Liver (tissue), 9 donors: ENCODE measurements around the gene PREPL. TPM values are rescaled to one million over a fixed set of nuclear protein-coding genes. Genes with fewer than 3 reads are reported as not detected.

ENCODE experiments used
- DNase-seq: peaks from one replicate; pipeline ENCODE4 v3.0.0-alpha.2; 2017; ENCODE audit warnings: low spot score
- H3K27ac ChIP-seq, 2 donors: one replicate each; pipeline ENCODE4 v1.7.0; 2013; ENCODE audit warnings: inconsistent platforms in 2 of 2, low read length in 2 of 2, control low read depth in 1 of 2, low read depth in 1 of 2, mild to moderate bottlenecking in 1 of 2
- H3K27me3 ChIP-seq, 4 donors: one replicate each; pipeline versions ENCODE4 v1.6.1 to v1.7.0; 2013; ENCODE audit warnings: low read length in 3 of 4, inconsistent platforms in 1 of 4, mild to moderate bottlenecking in 1 of 4, moderate library complexity in 1 of 4; ENCODE audit not compliant: control insufficient read depth in 4 of 4, insufficient read depth in 4 of 4
- H3K36me3 ChIP-seq, 4 donors: one replicate each; pipeline versions ENCODE4 v1.6.1 to v1.7.0; 2013; ENCODE audit warnings: low read length in 3 of 4, mild to moderate bottlenecking in 3 of 4, low read depth in 1 of 4, moderate library complexity in 1 of 4; ENCODE audit not compliant: control insufficient read depth in 4 of 4, insufficient read depth in 3 of 4
- H3K4me1 ChIP-seq, 4 donors: one replicate each; pipeline versions ENCODE4 v1.6.1 to v1.7.0; 2013; ENCODE audit warnings: low read length in 3 of 4, mild to moderate bottlenecking in 3 of 4, moderate library complexity in 1 of 4; ENCODE audit not compliant: control insufficient read depth in 4 of 4, insufficient read depth in 4 of 4
- H3K4me3 ChIP-seq, 3 donors: one replicate each; pipeline versions ENCODE4 v1.6.1 to v1.7.0; 2013; ENCODE audit warnings: low read length in 3 of 3, control low read depth in 1 of 3, low read depth in 1 of 3, mild to moderate bottlenecking in 1 of 3
- H3K9ac ChIP-seq, 2 donors: one replicate each; pipeline ENCODE4 v1.7.0; 2013; ENCODE audit warnings: low read length in 2 of 2, mild to moderate bottlenecking in 2 of 2, moderate library complexity in 2 of 2, control low read depth in 1 of 2, low read depth in 1 of 2
- H3K9me3 ChIP-seq, 4 donors: one replicate each; pipeline versions ENCODE4 v1.6.1 to v1.7.0; 2013; ENCODE audit warnings: low read length in 3 of 4; ENCODE audit not compliant: control insufficient read depth in 4 of 4
- CTCF ChIP-seq: fragments of 150-350 bp; IDR thresholded peaks from 2 replicates; pipeline ENCODE4 v1.5.1; 2017; ENCODE audit warnings: improper control_type of control experiment, low read depth, low read length; ENCODE audit not compliant: missing input control
- EGR1 ChIP-seq, 2 donors: IDR thresholded peaks; 2 replicates each; pipeline ENCODE4 v1.6.1; 2016 to 2018; ENCODE audit warnings: antibody characterized with exemption in 2 of 2, low read depth in 2 of 2
- FOXA1 ChIP-seq: IDR thresholded peaks from 2 replicates; pipeline ENCODE4 v1.6.1; 2016; ENCODE audit warnings: antibody characterized with exemption
- FOXA2 ChIP-seq: IDR thresholded peaks from 2 replicates; pipeline ENCODE4 v1.6.1; 2016; ENCODE audit warnings: antibody characterized with exemption
- HNF4A ChIP-seq, 2 donors: conservative IDR thresholded peaks; 2 replicates each; pipeline ENCODE4 v1.6.1; 2016; ENCODE audit warnings: antibody characterized with exemption in 2 of 2, mild to moderate bottlenecking in 2 of 2
- HNF4G ChIP-seq: IDR thresholded peaks from 2 replicates; pipeline ENCODE4 v1.6.1; 2016; ENCODE audit warnings: antibody characterized with exemption
- JUND ChIP-seq, 2 donors: IDR thresholded peaks; 2 replicates each; pipeline ENCODE4 v1.6.1; 2016; ENCODE audit warnings: antibody characterized with exemption in 2 of 2
- MAX ChIP-seq: IDR thresholded peaks from 2 replicates; pipeline ENCODE4 v1.6.1; 2016; ENCODE audit warnings: antibody characterized with exemption
- NR2F2 ChIP-seq: IDR thresholded peaks from 2 replicates; pipeline ENCODE4 v1.6.1; 2016; ENCODE audit warnings: antibody characterized with exemption
- RXRA ChIP-seq, 2 donors: IDR thresholded peaks; 2 replicates each; pipeline ENCODE4 v1.6.1; 2017 to 2018; ENCODE audit warnings: antibody characterized with exemption in 2 of 2, mild to moderate bottlenecking in 1 of 2
- SP1 ChIP-seq: IDR thresholded peaks from 2 replicates; pipeline ENCODE4 v1.6.1; 2018; ENCODE audit warnings: antibody characterized with exemption, mild to moderate bottlenecking
- TAF1 ChIP-seq: conservative IDR thresholded peaks from 2 replicates; pipeline ENCODE4 v1.6.1; 2016; ENCODE audit warnings: antibody characterized with exemption, mild to moderate bottlenecking
- YY1 ChIP-seq: IDR thresholded peaks from 2 replicates; pipeline ENCODE4 v1.6.1; 2016; ENCODE audit warnings: antibody characterized with exemption, mild to moderate bottlenecking
- WGBS: extraction: QIAGEN DNeasy Blood & Tissue Kit; methylation state at CpG from one replicate; pipeline ENCODE4 v1.1.7; 2013; 5-methylcytosine and 5-hydroxymethylcytosine counted together
- polyA plus RNA-seq, 2 donors: library from polyadenylated mRNA; stranded (reverse) in 1 of 2; unstranded in 1 of 2; fragments of 200-250 nt in 1 of 2; fragments of >200 nt in 1 of 2; fragmentation: Nextera tagmentation in 1 of 2; extraction: Ambion mirVana in 1 of 2; gene quantifications; one replicate each; pipeline versions ENCODE4 v1.2.1 to v1.2.3, GENCODE V29; 2013 to 2015
- total RNA-seq, 2 donors: library from RNA; depleted of rRNA; stranded (reverse); fragments of >200 nt; gene quantifications; one replicate each; pipeline ENCODE4 v1.2.3, GENCODE V29; 2014
- TF ChIP-seq, protein P1 (sequence below): IDR thresholded peaks from 2 replicates; pipeline ENCODE4 v1.6.1; 2016; ENCODE audit warnings: antibody characterized with exemption
- TF ChIP-seq, protein P2 (sequence below): IDR thresholded peaks from 2 replicates; pipeline ENCODE4 v1.6.1; 2016; ENCODE audit warnings: antibody characterized with exemption
- TF ChIP-seq, protein P3 (sequence below): IDR thresholded peaks from 2 replicates; pipeline ENCODE4 v1.6.1; 2016; ENCODE audit warnings: antibody characterized with exemption, mild to moderate bottlenecking
- donor health status: healthy.
- donor health status: healthy.
- donor health status: healthy.
- donor health status: healthy.
- donor health status: healthy.

Gene PREPL
- total and polyA plus RNA-seq, 4 donors, result 7.9 to 18.8 (median 11.7) TPM

DNA sequence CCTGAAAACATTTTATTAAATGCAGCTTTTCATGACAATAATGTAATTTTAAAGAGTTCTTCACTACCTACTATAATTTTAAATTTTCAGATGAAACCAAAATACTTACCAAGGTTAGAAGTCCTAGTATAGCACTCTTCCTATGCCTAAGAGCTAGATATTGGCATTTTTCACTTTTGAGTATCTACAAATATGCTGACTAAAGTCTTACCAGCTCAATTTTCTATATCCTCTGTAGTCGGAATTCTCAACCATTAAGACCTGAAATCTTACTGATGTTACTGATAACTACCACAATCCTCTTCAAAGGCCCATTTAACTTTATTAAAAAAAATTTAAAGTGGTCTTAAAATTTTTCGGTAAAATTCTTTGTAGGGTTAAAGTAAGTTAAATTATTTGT is 32.0 kb downstream of the PREPL start:
- no peak overlapping the region for H3K4me3 ChIP-seq
- H3K27ac ChIP-seq, result no peak overlapping the region
- H3K9ac ChIP-seq, result no peak overlapping the region
- no peak for DNase-seq
- H3K9me3 ChIP-seq, result no peaks in the 10 kb centered on the region
- 97% methylated on average over 2 of the region's 2 CpGs for WGBS
- no peaks in the 10 kb centered on the region for H3K27me3 ChIP-seq
- H3K36me3 ChIP-seq, result peaks cover 2 to 23% (median 18%) of the 10 kb centered on the region in 4 donors
- no peak for TF ChIP-seq TAF1
- no peaks in the 10 kb centered on the region for H3K4me1 ChIP-seq

DNA sequence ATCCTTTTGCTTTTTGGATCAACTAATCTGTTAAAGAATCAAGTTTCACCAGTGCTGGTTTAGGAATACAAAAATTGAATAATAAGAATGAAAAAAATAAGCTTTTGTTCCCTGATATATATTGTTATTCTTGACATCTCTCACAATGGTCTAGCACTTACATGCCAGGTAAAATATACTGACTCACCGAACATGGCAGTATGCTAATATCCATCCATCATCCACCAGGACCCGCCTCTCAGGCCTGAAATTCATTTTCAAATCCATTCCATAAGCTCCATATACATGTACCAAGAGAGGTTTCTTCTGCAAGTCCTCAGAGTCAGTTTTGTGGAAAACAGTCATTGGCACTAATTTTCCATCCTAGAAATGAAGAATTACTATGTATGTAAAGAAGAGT is 32.5 kb downstream of the PREPL start:
- peaks cover 2 to 25% (median 20%) of the 10 kb centered on the region in 4 donors for H3K36me3 ChIP-seq
- H3K27ac ChIP-seq, result no peak overlapping the region
- no peak overlapping the region for H3K9ac ChIP-seq
- WGBS, result 96% methylated on average over 2 of the region's 2 CpGs
- TF ChIP-seq YY1 (no peak), NR2F2 (no peak), MAX (no peak), SP1 (no peak), TAF1 (no peak), JUND (IDR thresholded peaks at IDR 0.05) (no peak)
- TF ChIP-seq, protein P1, sequence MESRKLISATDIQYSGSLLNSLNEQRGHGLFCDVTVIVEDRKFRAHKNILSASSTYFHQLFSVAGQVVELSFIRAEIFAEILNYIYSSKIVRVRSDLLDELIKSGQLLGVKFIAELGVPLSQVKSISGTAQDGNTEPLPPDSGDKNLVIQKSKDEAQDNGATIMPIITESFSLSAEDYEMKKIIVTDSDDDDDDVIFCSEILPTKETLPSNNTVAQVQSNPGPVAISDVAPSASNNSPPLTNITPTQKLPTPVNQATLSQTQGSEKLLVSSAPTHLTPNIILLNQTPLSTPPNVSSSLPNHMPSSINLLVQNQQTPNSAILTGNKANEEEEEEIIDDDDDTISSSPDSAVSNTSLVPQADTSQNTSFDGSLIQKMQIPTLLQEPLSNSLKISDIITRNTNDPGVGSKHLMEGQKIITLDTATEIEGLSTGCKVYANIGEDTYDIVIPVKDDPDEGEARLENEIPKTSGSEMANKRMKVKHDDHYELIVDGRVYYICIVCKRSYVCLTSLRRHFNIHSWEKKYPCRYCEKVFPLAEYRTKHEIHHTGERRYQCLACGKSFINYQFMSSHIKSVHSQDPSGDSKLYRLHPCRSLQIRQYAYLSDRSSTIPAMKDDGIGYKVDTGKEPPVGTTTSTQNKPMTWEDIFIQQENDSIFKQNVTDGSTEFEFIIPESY, result no peak
- TF ChIP-seq, protein P2, sequence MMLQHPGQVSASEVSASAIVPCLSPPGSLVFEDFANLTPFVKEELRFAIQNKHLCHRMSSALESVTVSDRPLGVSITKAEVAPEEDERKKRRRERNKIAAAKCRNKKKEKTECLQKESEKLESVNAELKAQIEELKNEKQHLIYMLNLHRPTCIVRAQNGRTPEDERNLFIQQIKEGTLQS, result no peak
- H3K4me1 ChIP-seq, result no peaks in the 10 kb centered on the region
- no peaks in the 10 kb centered on the region for H3K27me3 ChIP-seq
- H3K9me3 ChIP-seq, result no peaks in the 10 kb centered on the region
- DNase-seq, result no peak
- no peak overlapping the region for H3K4me3 ChIP-seq

- Histone ChIP-seq H3K27me3 (no peaks in the 10 kb centered on the region), H3K9me3 (no peaks in the 10 kb centered on the region), H3K36me3 (peaks cover 2 to 38% (median 31%) of the 10 kb centered on the region in 4 donors), H3K9ac (no peak overlapping the region), H3K4me3 (no peak overlapping the region), H3K27ac (no peak overlapping the region), H3K4me1 (no peaks in the 10 kb centered on the region)
- WGBS, result 90% methylated on average over 13 of the region's 13 CpGs
- no peak for DNase-seq
- TF ChIP-seq EGR1 (IDR thresholded peaks at IDR 0.05; ENCODE audit: low read depth in 2 of 2), result no peak
- TF ChIP-seq RXRA (IDR thresholded peaks at IDR 0.05), result no peak
- no peak for TF ChIP-seq NR2F2
- no peak for TF ChIP-seq FOXA1
- TF ChIP-seq, protein P1, result no peak
- no peak for TF ChIP-seq HNF4G
- TF ChIP-seq, protein P2, result no peak
- no peak for TF ChIP-seq TAF1
- TF ChIP-seq JUND (IDR thresholded peaks at IDR 0.05), result no peak
- no peak for TF ChIP-seq FOXA2
- TF ChIP-seq, protein P3, sequence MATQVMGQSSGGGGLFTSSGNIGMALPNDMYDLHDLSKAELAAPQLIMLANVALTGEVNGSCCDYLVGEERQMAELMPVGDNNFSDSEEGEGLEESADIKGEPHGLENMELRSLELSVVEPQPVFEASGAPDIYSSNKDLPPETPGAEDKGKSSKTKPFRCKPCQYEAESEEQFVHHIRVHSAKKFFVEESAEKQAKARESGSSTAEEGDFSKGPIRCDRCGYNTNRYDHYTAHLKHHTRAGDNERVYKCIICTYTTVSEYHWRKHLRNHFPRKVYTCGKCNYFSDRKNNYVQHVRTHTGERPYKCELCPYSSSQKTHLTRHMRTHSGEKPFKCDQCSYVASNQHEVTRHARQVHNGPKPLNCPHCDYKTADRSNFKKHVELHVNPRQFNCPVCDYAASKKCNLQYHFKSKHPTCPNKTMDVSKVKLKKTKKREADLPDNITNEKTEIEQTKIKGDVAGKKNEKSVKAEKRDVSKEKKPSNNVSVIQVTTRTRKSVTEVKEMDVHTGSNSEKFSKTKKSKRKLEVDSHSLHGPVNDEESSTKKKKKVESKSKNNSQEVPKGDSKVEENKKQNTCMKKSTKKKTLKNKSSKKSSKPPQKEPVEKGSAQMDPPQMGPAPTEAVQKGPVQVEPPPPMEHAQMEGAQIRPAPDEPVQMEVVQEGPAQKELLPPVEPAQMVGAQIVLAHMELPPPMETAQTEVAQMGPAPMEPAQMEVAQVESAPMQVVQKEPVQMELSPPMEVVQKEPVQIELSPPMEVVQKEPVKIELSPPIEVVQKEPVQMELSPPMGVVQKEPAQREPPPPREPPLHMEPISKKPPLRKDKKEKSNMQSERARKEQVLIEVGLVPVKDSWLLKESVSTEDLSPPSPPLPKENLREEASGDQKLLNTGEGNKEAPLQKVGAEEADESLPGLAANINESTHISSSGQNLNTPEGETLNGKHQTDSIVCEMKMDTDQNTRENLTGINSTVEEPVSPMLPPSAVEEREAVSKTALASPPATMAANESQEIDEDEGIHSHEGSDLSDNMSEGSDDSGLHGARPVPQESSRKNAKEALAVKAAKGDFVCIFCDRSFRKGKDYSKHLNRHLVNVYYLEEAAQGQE, result no peak
- TF ChIP-seq MAX, result no peak
- TF ChIP-seq CTCF, result no peak
- TF ChIP-seq YY1, result no peak
- no peak for TF ChIP-seq HNF4A (conservative IDR thresholded peaks at IDR 0.05)
Observed at GRCh38 chr2:44326548-44327264, 34.6 kb downstream of the PREPL start.
